Spleen (tissue), 7 donors: Measurements from ENCODE around the gene CHD3.

ENCODE experiments used
- CTCF ChIP-seq, 11 experiments: fragments of 200-600 bp in 7 of 11; fragments of 450-650 bp in 4 of 11; sonication (generic) in 4 of 11; IDR thresholded peaks in 8 of 11; conservative IDR thresholded peaks in 3 of 11; 1 replicate in 7 of 11; 2 replicates in 4 of 11; pipeline versions ENCODE4 v1.4.0 to v1.8.0; 2016 to 2021; ENCODE audit warnings: antibody characterized with exemption in 11 of 11, inconsistent platforms in 4 of 11, mild to moderate bottlenecking in 1 of 11
- POLR2AphosphoS5 ChIP-seq, 3 donors: sonication (generic); formaldehyde crosslinking; IDR thresholded peaks; one replicate each; pipeline ENCODE4 v1.5.1; 2017; ENCODE audit warnings: antibody characterized with exemption in 3 of 3
- donor health status: DM: no; HTN: no; CAD: no; lungs with moderate emphysema.
- donor health status: DM: no; HTN: no; CAD: no.
- donor health status: DM: no; HTN: no; CAD: no.

GRCh38 chr17:7882629-7883028 is 6.0 kb upstream of the CHD3 start:
- TF ChIP-seq CTCF (IDR thresholded peaks at IDR 0.05 in 8 of 11, conservative IDR thresholded peaks at IDR 0.05 in 3 of 11) (no peak), POLR2AphosphoS5 (IDR thresholded peaks at IDR 0.05) (no peak)
